ENCODE results near the gene RASGEF1B.
"Not testable (repeated sequence)": the region's sequence is repeated elsewhere in the genome, so short reads cannot be mapped to it uniquely, and the experiment has no call there.

Gene RASGEF1B

GRCh38 chr4:81482326-81482725 lies 10.6 kb upstream of the RASGEF1B start:
- no peak for TF ChIP-seq EZH2phosphoT487 (conservative IDR thresholded peaks at IDR 0.05; ENCODE audit: low read length)
- Histone ChIP-seq H3K79me2 (ENCODE audit: insufficient read depth, low read length) (no peaks in the 10 kb centered on the region), H3K36me3 (ENCODE audit: low read length) (no peaks in the 10 kb centered on the region), H3K9me2 (replicated peaks; ENCODE audit: insufficient read depth, low read length) (no peaks in the 10 kb centered on the region), H3K9me3 (ENCODE audit: insufficient read depth, low read length) (no peaks in the 10 kb centered on the region), H3F3A (ENCODE audit: insufficient read depth) (no peaks in the 10 kb centered on the region), H3K4me3 (ENCODE audit: insufficient read depth, low read length, poor library complexity, severe bottlenecking) (no peak overlapping the region), H2AFZ (ENCODE audit: low read depth, low read length, severe bottlenecking) (no peak overlapping the region), H4K20me1 (ENCODE audit: low read depth, low read length) (no peaks in the 10 kb centered on the region), H3K4me2 (ENCODE audit: low read depth, low read length, poor library complexity, severe bottlenecking) (no peak overlapping the region), H3K27me3 (ENCODE audit: low read length) (no peaks in the 10 kb centered on the region), H3K27ac (ENCODE audit: low read depth, low read length) (no peak overlapping the region), H3K9ac (ENCODE audit: low read length) (no peak overlapping the region)

GRCh38 chr4:81481151-81481550 lies 9.4 kb upstream of the RASGEF1B start:
- H3K27ac ChIP-seq (ENCODE audit: low read depth, low read length): no peak overlapping the region
- no peaks in the 10 kb centered on the region for H3K9me3 ChIP-seq (ENCODE audit: insufficient read depth, low read length)
- H3K79me2 ChIP-seq (ENCODE audit: insufficient read depth, low read length): no peaks in the 10 kb centered on the region
- H3K36me3 ChIP-seq (ENCODE audit: low read length): no peaks in the 10 kb centered on the region
- no peaks in the 10 kb centered on the region for H3F3A ChIP-seq (ENCODE audit: insufficient read depth)
- no peak overlapping the region for H3K9ac ChIP-seq (ENCODE audit: low read length)
- no peak overlapping the region for H3K4me2 ChIP-seq (ENCODE audit: low read depth, low read length, poor library complexity, severe bottlenecking)
- no peak overlapping the region for H3K4me3 ChIP-seq (ENCODE audit: insufficient read depth, low read length, poor library complexity, severe bottlenecking)
- H3K27me3 ChIP-seq (ENCODE audit: low read length): no peaks in the 10 kb centered on the region
- TF ChIP-seq EZH2phosphoT487 (conservative IDR thresholded peaks at IDR 0.05; ENCODE audit: low read length): no peak
- TF ChIP-seq, protein P1, sequence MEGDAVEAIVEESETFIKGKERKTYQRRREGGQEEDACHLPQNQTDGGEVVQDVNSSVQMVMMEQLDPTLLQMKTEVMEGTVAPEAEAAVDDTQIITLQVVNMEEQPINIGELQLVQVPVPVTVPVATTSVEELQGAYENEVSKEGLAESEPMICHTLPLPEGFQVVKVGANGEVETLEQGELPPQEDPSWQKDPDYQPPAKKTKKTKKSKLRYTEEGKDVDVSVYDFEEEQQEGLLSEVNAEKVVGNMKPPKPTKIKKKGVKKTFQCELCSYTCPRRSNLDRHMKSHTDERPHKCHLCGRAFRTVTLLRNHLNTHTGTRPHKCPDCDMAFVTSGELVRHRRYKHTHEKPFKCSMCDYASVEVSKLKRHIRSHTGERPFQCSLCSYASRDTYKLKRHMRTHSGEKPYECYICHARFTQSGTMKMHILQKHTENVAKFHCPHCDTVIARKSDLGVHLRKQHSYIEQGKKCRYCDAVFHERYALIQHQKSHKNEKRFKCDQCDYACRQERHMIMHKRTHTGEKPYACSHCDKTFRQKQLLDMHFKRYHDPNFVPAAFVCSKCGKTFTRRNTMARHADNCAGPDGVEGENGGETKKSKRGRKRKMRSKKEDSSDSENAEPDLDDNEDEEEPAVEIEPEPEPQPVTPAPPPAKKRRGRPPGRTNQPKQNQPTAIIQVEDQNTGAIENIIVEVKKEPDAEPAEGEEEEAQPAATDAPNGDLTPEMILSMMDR (IDR thresholded peaks at IDR 0.05; ENCODE audit: insufficient read depth, low read length, poor library complexity, severe bottlenecking): no peak
- no peaks in the 10 kb centered on the region for H3K9me2 ChIP-seq (replicated peaks; ENCODE audit: insufficient read depth, low read length)
- H2AFZ ChIP-seq (ENCODE audit: low read depth, low read length, severe bottlenecking): no peak overlapping the region
- H4K20me1 ChIP-seq (ENCODE audit: low read depth, low read length): no peaks in the 10 kb centered on the region

GRCh38 chr4:81479573-81479972 lies 7.9 kb upstream of the RASGEF1B start:
- H3K79me2 ChIP-seq (ENCODE audit: insufficient read depth, low read length); H3K4me3 ChIP-seq (ENCODE audit: insufficient read depth, low read length, poor library complexity, severe bottlenecking); H2AFZ ChIP-seq (ENCODE audit: low read depth, low read length, severe bottlenecking); H3K9ac ChIP-seq (ENCODE audit: low read length); H4K20me1 ChIP-seq (ENCODE audit: low read depth, low read length); H3K27ac ChIP-seq (ENCODE audit: low read depth, low read length); H3K27me3 ChIP-seq (ENCODE audit: low read length); H3K9me3 ChIP-seq (ENCODE audit: insufficient read depth, low read length); H3K36me3 ChIP-seq (ENCODE audit: low read length); H3K9me2 ChIP-seq (replicated peaks; ENCODE audit: insufficient read depth, low read length); H3F3A ChIP-seq (ENCODE audit: insufficient read depth); H3K4me2 ChIP-seq (ENCODE audit: low read depth, low read length, poor library complexity, severe bottlenecking): not testable (repeated sequence)

DNA sequence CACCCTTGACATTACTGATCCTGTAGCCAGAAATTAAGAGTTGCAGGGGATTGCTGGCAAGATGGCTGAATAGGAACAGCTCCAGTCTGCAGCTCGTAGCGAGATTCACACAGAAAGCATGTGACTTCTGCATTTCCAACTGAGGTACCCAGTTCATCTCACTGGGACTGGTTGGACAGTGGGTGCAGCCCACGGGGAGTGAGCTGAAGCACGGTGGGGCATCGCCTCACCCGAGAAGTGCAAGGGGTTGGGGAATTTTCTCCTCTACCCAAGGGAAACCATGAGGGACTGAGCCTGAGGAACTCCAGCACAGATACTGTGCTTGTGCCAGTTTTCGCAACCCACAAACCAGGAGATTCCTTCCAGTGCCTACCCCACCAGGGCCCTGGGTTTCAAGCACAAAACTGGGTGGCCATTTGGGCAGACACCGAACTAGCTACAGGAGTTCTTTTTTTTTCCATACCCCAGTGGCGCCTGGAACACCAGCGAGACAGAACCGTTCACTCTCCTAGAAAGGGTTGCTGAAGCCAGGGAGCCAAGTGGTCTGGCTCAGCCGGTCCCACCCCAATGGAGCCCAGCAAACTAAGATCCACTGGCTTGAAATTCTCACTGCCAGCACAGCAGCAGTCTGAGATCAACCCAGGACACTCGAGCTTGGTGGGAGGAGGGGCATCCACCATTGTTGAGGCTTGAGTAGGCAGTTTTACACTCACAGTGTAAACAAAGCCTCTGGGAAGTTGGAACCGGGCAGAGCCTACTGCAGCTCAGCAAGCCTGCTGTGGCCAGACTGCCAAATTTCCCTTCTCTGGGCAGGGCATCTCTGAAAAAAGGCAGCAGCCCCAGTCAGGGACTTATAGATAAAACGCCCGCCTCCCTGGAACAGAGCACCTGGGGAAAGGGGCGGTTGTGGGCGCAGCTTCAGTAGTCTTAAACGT lies 1.9 kb upstream of the RASGEF1B start:
- H4K20me1 ChIP-seq (ENCODE audit: low read depth, low read length); H3K9me3 ChIP-seq (ENCODE audit: insufficient read depth, low read length); H3K27me3 ChIP-seq (ENCODE audit: low read length); H3K4me3 ChIP-seq (ENCODE audit: insufficient read depth, low read length, poor library complexity, severe bottlenecking); H3K36me3 ChIP-seq (ENCODE audit: low read length); H3K9me2 ChIP-seq (replicated peaks; ENCODE audit: insufficient read depth, low read length): not testable (repeated sequence)
- H3K27ac ChIP-seq (ENCODE audit: low read depth, low read length): peak overlapping the region; percentile 92; the same call in 1 of the 2 replicates
- peaks cover 30% of the 10 kb centered on the region for H3K79me2 ChIP-seq (ENCODE audit: insufficient read depth, low read length)
- H3K9ac ChIP-seq (ENCODE audit: low read length): peak overlapping the region; percentile 74; the same call in 1 of the 2 replicates
- peaks cover 10% of the 10 kb centered on the region for H3F3A ChIP-seq (ENCODE audit: insufficient read depth)
- peak overlapping the region; percentile 4 for H2AFZ ChIP-seq (ENCODE audit: low read depth, low read length, severe bottlenecking)
- H3K4me2 ChIP-seq (ENCODE audit: low read depth, low read length, poor library complexity, severe bottlenecking): peak overlapping the region; percentile 91
